ENCODE data around the gene AEBP2.
"Not testable (repeated sequence)": the region's sequence is repeated elsewhere in the genome, so short reads cannot be mapped to it uniquely, and the experiment has no call there.

AEBP2 gene

DNA sequence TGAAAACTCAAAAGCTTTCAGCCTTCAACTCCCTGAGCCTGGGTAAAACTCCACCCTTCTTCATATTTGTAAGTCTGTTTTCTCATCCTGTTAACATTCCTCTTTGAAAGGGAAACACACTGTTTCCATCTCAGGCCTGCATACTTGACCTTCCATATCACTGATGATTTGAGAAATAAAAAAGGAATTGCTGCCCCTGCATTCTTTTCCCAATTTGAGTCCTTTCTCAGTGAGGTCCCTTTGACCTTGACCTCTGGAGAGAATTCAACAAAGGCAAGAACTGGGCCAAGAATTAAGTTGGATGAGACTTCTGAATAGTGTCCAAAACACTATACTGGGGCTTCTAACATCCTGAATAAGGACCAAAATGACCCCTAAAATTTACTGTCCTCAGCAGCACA lies 108.0 kb downstream of the AEBP2 start:
- in situ Hi-C loops (cut with MboI; ENCODE audit: low sequenced_read_pairs) = no loop called here

DNA sequence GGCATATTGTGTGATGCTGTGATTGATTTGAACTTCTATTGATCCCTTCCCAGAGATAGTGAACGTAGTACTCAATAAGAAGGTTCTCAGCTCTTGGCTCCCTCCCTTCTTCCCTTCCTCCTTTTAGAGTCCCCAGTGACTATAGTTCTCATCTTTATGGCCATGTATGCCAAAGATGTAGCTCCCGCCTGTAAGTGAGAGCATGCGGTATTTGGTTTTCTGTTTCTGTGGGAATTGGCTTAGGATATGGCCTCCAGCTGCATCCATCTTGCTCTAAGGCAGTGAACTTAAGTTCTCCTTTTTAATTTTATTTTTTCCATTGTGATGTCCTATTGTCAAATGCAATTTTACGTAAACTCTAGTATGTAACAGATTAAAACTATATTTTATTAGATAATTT lies 109.5 kb downstream of the AEBP2 start:
- in situ Hi-C loops (cut with MboI; ENCODE audit: low sequenced_read_pairs) = no loop called here

DNA sequence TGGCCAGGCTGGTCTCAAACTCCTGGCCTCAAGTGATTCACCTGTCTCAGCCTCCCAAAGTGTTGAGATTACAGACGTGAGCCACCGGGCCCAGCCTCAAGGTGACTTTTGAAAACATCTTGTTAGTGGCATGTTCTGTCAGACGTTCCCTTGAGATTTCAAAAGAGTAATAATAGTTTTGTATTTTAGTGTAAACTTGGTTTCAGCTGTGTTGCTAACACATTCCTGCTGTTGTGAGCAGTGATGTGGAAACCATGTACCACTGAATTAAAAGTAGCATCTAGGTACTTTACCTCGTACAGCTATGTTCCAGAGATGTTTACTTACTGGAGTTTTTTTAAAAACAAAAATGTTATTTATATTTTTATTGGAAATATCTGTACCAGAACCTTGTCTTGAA lies 111.3 kb downstream of the AEBP2 start:
- in situ Hi-C loops (cut with MboI; ENCODE audit: low sequenced_read_pairs) = no loop called here

DNA sequence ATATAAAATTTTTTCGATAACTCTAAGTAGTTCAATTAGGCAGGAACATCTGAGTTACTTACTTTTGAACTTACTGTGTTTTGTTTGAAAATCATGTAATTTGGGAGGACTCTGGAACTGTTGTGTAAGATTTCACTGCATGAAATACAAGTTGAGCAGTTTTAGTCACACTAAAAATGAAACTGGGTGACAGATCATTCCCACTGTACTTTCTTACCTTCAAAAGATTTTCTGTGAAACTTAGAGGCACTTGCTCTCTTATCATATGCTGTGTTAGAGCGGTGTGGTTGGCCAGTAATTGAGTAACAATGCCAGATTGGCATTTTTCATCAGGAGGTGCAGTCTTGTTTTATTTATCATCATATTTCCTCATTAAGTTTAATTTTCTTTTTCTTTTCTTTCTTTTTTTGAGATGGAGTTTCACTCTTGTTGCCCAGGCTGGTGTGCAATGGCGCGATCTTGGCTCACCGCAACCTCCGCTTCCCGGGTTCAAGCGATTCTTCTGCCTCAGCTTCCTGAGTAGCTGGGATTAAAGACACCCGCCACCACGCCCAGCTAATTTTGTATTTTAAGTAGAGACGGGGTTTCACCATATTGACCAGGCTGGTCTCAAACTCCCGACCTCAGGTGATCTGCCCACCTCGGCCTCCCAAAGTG lies 113.3 kb downstream of the AEBP2 start:
- in situ Hi-C loops (cut with MboI; ENCODE audit: low sequenced_read_pairs) = not testable (repeated sequence)

DNA sequence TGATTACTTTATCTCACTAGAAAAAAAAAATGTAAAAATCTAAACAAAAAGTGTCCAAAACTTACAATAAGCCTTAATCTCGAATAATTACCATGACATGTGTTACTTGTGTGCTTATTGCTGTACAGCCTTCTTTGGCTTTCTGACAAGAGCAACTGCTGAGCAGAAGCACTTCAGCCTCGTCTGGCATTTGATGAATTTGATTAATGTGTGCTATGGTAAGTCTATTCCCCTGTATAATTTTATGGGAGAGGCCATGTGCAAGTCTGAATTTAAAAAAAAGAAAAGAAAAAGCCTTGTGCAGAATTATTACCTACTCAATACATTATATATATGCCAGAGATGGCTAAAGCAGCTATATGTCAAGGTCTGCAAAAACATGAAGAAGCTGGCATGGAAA lies 113.9 kb downstream of the AEBP2 start:
- in situ Hi-C loops (cut with MboI; ENCODE audit: low sequenced_read_pairs) = no loop called here

DNA sequence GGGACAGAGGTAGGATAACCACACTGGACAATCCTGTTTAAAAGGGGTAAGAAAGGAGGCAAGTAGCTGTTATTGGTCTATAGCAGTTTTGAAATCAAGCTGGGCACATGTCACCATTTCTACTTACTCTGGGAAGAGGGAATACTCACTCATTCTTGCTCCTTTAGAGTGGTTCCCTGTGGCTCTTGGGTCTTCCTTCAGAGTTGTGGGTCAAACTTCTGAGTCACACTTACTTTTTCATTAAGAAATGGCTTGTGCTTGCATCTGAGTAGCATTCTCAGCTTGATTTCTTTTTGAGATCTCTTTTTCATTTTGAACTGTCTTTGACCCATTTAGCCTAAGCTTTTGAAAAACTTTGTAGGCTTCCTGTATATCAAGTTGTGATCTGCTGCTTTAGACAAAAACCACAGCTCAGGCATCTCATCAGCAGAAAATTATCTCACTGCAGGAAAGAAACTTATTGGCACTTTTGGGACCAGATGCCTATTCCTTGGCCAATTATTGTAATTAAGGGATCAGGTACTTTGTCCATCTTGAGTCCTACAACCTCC lies 122.2 kb downstream of the AEBP2 start:
- in situ Hi-C loops (cut with MboI; ENCODE audit: low sequenced_read_pairs) = no loop called here

All from HL-60/S4 treated with phorbol 12-myristate 13-acetate at 8.2 ng/mL for 4 days and 3 days (cell line).